SH-SY5Y (cell line): ENCODE measurements around the gene SRP54.

Source experiments
- GATA2 ChIP-seq: IDR thresholded peaks from 2 replicates; pipeline ENCODE4 v1.6.1; 2011; ENCODE audit warnings: mild to moderate bottlenecking, low read depth, low read length
- GATA3 ChIP-seq: IDR thresholded peaks from 2 replicates; pipeline ENCODE4 v1.6.1; 2011; ENCODE audit warnings: low read depth, mild to moderate bottlenecking, low read length, moderate library complexity

DNA sequence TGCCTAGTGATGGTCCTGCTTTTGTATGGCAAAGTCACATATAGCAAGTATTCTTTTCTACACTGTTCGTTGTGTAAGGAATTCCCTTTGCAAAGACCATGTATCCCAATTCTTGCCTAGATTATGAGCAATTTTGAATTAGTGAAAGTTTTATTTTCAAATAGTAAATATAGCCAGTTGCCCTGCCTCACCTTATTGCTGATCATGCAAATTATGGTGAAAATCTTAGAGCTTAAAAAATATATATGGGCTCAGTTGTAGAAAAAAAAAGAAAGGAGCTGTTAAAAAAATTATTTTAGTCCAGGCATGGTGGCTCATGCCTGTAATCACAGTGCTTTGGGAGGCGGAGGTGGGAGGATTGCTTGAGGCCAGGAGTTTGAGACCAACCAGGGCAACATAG, 18.8 kb downstream of the SRP54 start:
- no peak for TF ChIP-seq GATA3
- TF ChIP-seq GATA2: no peak
